MM.1S (cell line): ENCODE results near the gene WFDC8.

Experiments used
- DNase-seq: peaks from one replicate; pipeline ENCODE4 v3.0.0-alpha.2; 2015
- H2AFZ ChIP-seq: fragments of 300-600 bp; sonication (generic); 2 replicates; pipeline ENCODE4 v1.6.0; 2016; ENCODE audit warnings: antibody characterized with exemption, low read length
- H3F3A ChIP-seq: fragments of 300-600 bp; sonication (generic); 2 replicates; pipeline ENCODE4 v1.6.1; 2016; ENCODE audit warnings: mild to moderate bottlenecking, antibody characterized with exemption, low read length, moderate library complexity, mixed read lengths; ENCODE audit not compliant: insufficient read depth
- H3K27ac ChIP-seq: fragments of 300-600 bp; sonication (generic); 2 replicates; pipeline ENCODE4 v1.5.1; 2016; ENCODE audit warnings: mild to moderate bottlenecking, low read length
- H3K27me3 ChIP-seq: fragments of 300-600 bp; sonication (generic); replicated peaks from 2 replicates; pipeline ENCODE4 v1.6.0; 2016; ENCODE audit warnings: low read length; ENCODE audit not compliant: insufficient read depth
- H3K36me3 ChIP-seq: fragments of 300-600 bp; sonication (generic); replicated peaks from 2 replicates; pipeline ENCODE4 v1.6.1; 2016; ENCODE audit warnings: mild to moderate bottlenecking, low read length, mixed read lengths; ENCODE audit not compliant: insufficient read depth
- H3K4me1 ChIP-seq: fragments of 300-600 bp; sonication (generic); 2 replicates; pipeline ENCODE4 v1.6.1; 2016; ENCODE audit warnings: low read length, mixed read lengths
- H3K4me2 ChIP-seq: fragments of 300-600 bp; sonication (generic); 2 replicates; pipeline ENCODE4 v1.6.0; 2016; ENCODE audit warnings: low read depth, low read length
- H3K4me3 ChIP-seq: fragments of 300-600 bp; sonication (generic); 2 replicates; pipeline ENCODE4 v1.5.1; 2016; ENCODE audit warnings: low read length, mixed read lengths
- H3K79me2 ChIP-seq: fragments of 300-600 bp; sonication (generic); 2 replicates; pipeline ENCODE4 v1.6.1; 2016; ENCODE audit warnings: mixed run types, low read length, mixed read lengths
- H3K9ac ChIP-seq: fragments of 300-600 bp; sonication (generic); 2 replicates; pipeline ENCODE4 v1.6.1; 2016; ENCODE audit warnings: low read length, mixed read lengths
- H3K9me2 ChIP-seq: fragments of 300-600 bp; sonication (generic); replicated peaks from 2 replicates; pipeline ENCODE4 v1.6.1; 2016; ENCODE audit warnings: mild to moderate bottlenecking, low read length, mixed read lengths; ENCODE audit not compliant: insufficient read depth
- H3K9me3 ChIP-seq: fragments of 300-600 bp; sonication (generic); replicated peaks from 2 replicates; pipeline ENCODE4 v1.6.1; 2016; ENCODE audit warnings: mild to moderate bottlenecking, low read length, mixed read lengths; ENCODE audit not compliant: insufficient read depth
- H4K20me1 ChIP-seq: fragments of 300-600 bp; sonication (generic); 2 replicates; pipeline ENCODE4 v1.6.1; 2016; ENCODE audit warnings: mild to moderate bottlenecking, low read length, moderate library complexity, mixed read lengths; ENCODE audit not compliant: insufficient read depth
- EZH2 ChIP-seq: fragments of 300-600 bp; sonication (generic); optimal IDR thresholded peaks from 2 replicates; pipeline ENCODE3; 2017; ENCODE audit warnings: low read depth, mild to moderate bottlenecking, antibody characterized with exemption, low read length, mixed read lengths
- EZH2phosphoT487 ChIP-seq: fragments of 300-600 bp; sonication (generic); IDR thresholded peaks from 2 replicates; pipeline ENCODE4 v1.6.1; 2018; ENCODE audit warnings: antibody characterized with exemption, low read length
- TF ChIP-seq, protein P1 (sequence below): fragments of 300-600 bp; sonication (generic); IDR thresholded peaks from 2 replicates; pipeline ENCODE4 v1.5.1; 2016; ENCODE audit warnings: antibody characterized with exemption, low read length, mixed read lengths

WFDC8 gene

DNA sequence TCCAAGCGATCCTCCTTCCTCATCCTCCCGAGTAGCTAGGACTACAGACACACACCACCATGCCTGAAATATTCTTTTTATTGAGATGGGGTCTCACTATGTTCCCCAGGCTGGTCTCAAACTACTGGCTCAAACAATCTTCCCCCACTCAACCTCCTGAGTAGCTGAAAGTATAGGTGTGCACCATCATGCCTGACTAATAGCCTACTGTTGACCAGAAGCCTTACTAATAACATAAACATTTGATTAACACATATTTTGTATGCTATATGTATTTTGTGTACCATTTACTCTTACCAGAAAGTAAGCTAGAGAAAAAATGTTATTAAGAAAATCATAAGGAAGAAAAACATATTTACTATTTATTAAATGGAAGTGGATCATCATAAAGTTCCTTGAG is 38.5 kb upstream of the WFDC8 start:
- TF ChIP-seq EZH2phosphoT487 (no peak), EZH2 (no peak)
- TF ChIP-seq, protein P1, sequence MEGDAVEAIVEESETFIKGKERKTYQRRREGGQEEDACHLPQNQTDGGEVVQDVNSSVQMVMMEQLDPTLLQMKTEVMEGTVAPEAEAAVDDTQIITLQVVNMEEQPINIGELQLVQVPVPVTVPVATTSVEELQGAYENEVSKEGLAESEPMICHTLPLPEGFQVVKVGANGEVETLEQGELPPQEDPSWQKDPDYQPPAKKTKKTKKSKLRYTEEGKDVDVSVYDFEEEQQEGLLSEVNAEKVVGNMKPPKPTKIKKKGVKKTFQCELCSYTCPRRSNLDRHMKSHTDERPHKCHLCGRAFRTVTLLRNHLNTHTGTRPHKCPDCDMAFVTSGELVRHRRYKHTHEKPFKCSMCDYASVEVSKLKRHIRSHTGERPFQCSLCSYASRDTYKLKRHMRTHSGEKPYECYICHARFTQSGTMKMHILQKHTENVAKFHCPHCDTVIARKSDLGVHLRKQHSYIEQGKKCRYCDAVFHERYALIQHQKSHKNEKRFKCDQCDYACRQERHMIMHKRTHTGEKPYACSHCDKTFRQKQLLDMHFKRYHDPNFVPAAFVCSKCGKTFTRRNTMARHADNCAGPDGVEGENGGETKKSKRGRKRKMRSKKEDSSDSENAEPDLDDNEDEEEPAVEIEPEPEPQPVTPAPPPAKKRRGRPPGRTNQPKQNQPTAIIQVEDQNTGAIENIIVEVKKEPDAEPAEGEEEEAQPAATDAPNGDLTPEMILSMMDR = no peak
- Histone ChIP-seq H3K79me2 (no peaks in the 10 kb centered on the region), H3K9me3 (no peaks in the 10 kb centered on the region), H3K27me3 (no peaks in the 10 kb centered on the region), H3K9ac (no peak overlapping the region), H3K4me2 (no peak overlapping the region), H3K9me2 (no peaks in the 10 kb centered on the region), H3F3A (no peaks in the 10 kb centered on the region), H3K4me1 (no peaks in the 10 kb centered on the region), H3K36me3 (no peaks in the 10 kb centered on the region), H3K4me3 (no peak overlapping the region), H3K27ac (no peak overlapping the region), H4K20me1 (no peaks in the 10 kb centered on the region), H2AFZ (no peak overlapping the region)
- DNase-seq = no peak

- no peak overlapping the region for H3K4me3 ChIP-seq
- no peaks in the 10 kb centered on the region for H3K27me3 ChIP-seq
- H3K79me2 ChIP-seq = no peaks in the 10 kb centered on the region
- H3K9me3 ChIP-seq = no peaks in the 10 kb centered on the region
- no peaks in the 10 kb centered on the region for H4K20me1 ChIP-seq
- H2AFZ ChIP-seq = no peak overlapping the region
- no peak for TF ChIP-seq EZH2
- TF ChIP-seq, protein P1 = no peak
- no peak overlapping the region for H3K27ac ChIP-seq
- no peak overlapping the region for H3K4me2 ChIP-seq
- H3F3A ChIP-seq = no peaks in the 10 kb centered on the region
- H3K9me2 ChIP-seq = no peaks in the 10 kb centered on the region
- H3K4me1 ChIP-seq = no peaks in the 10 kb centered on the region
- no peak overlapping the region for H3K9ac ChIP-seq
- no peaks in the 10 kb centered on the region for H3K36me3 ChIP-seq
- DNase-seq = no peak
Observed at GRCh38 chr20:45612314-45612713, 33.2 kb upstream of the WFDC8 start.

- Histone ChIP-seq H3K4me3 (no peak overlapping the region), H3K27ac (no peak overlapping the region), H3K4me1 (no peaks in the 10 kb centered on the region), H2AFZ (no peak overlapping the region), H3K36me3 (no peaks in the 10 kb centered on the region), H3K27me3 (no peaks in the 10 kb centered on the region), H3K79me2 (no peaks in the 10 kb centered on the region), H3K9me2 (no peaks in the 10 kb centered on the region), H3K4me2 (no peak overlapping the region), H3K9ac (no peak overlapping the region), H3K9me3 (no peaks in the 10 kb centered on the region), H3F3A (no peaks in the 10 kb centered on the region), H4K20me1 (no peaks in the 10 kb centered on the region)
- TF ChIP-seq, protein P1 = no peak
- TF ChIP-seq EZH2 (no peak), EZH2phosphoT487 (no peak)
- DNase-seq = no peak
Observed at GRCh38 chr20:45611054-45611453, 32.0 kb upstream of the WFDC8 start.
